H1 (cell line): ENCODE data around the gene FRMD4B. TPM values are rescaled to one million over a fixed set of nuclear protein-coding genes. Genes with fewer than 3 reads are reported as not detected.

ENCODE experiments used
- CTCF ChIA-PET: fragments of 300-600 bp; sonication (Branson Sonifier 250); formaldehyde crosslinking; loops from one replicate; lab custom pipeline; 2021; ENCODE audit not compliant: partially characterized antibody; lab: Charles Lee
- POLR2A ChIA-PET: fragments of 300-600 bp; sonication (Branson Sonifier 250); formaldehyde crosslinking; loops from one replicate; lab custom pipeline; 2021; ENCODE audit warnings: inconsistent platforms; ENCODE audit not compliant: partially characterized antibody; lab: Charles Lee
- DNase-seq, 2 experiments: peaks; one replicate each; pipeline versions ENCODE4 v3.0.0 to v3.0.0-alpha.2; 2010 to 2022; ENCODE audit warnings: low spot score in 2 of 2, low read depth in 1 of 2, mixed read lengths in 1 of 2
- FAIRE-seq: peaks from 2 replicates; lab custom pipeline; 2011; peaks lifted over from hg19 to GRCh38; lab: Jason Lieb, UNC
- H2AFZ ChIP-seq: 2 replicates; pipeline ENCODE4 v1.8.1; 2012; ENCODE audit warnings: low read length, inconsistent platforms
- H2AK5ac ChIP-seq: 2 replicates; pipeline ENCODE4 v1.6.1; 2013; ENCODE audit warnings: low read depth, low read length
- H2BK120ac ChIP-seq: replicated peaks from 2 replicates; pipeline ENCODE3; 2013; ENCODE audit warnings: low read depth, low read length, inconsistent platforms
- H2BK12ac ChIP-seq: 2 replicates; pipeline ENCODE4 v1.6.1; 2013; ENCODE audit warnings: low read depth, low read length
- H2BK15ac ChIP-seq: 2 replicates; pipeline ENCODE4 v1.6.1; 2013; ENCODE audit warnings: low read length
- H2BK20ac ChIP-seq: 2 replicates; pipeline ENCODE4 v1.6.1; 2013; ENCODE audit warnings: low read length
- H2BK5ac ChIP-seq: 2 replicates; pipeline ENCODE4 v1.6.1; 2013; ENCODE audit warnings: low read depth, low read length
- H3K14ac ChIP-seq: 2 replicates; pipeline ENCODE4 v1.6.1; 2013; ENCODE audit warnings: inconsistent platforms; ENCODE audit not compliant: insufficient read length
- H3K18ac ChIP-seq: 2 replicates; pipeline ENCODE4 v1.6.1; 2013; ENCODE audit warnings: low read length; ENCODE audit errors: extremely low read depth
- H3K23ac ChIP-seq: 2 replicates; pipeline ENCODE4 v1.6.1; 2013; ENCODE audit warnings: inconsistent platforms; ENCODE audit not compliant: insufficient read length
- H3K23me2 ChIP-seq: 2 replicates; pipeline ENCODE4 v1.6.1; 2013; ENCODE audit warnings: low read depth, low read length
- H3K27ac ChIP-seq: 2 replicates; pipeline ENCODE4 v1.6.1; 2011; ENCODE audit warnings: low read depth, low read length, inconsistent platforms
- H3K27me3 ChIP-seq, 4 experiments: replicated peaks in 1 of 4; 1 replicate in 1 of 4; 2 replicates in 3 of 4; pipeline versions ENCODE4 v1.6.1 to v1.8.1; 2011 to 2013; ENCODE audit warnings: low read length in 3 of 4, mild to moderate bottlenecking in 3 of 4, inconsistent platforms in 2 of 4, mixed read lengths in 2 of 4, moderate library complexity in 1 of 4; ENCODE audit not compliant: control insufficient read depth in 3 of 4, insufficient read depth in 3 of 4; ENCODE audit errors: extremely low read depth in 1 of 4
- H3K36me3 ChIP-seq, 4 experiments: 2 replicates each; pipeline versions ENCODE4 v1.6.1 to v1.8.1; 2011 to 2013; ENCODE audit warnings: mild to moderate bottlenecking in 4 of 4, low read length in 3 of 4, moderate library complexity in 2 of 4, control low read depth in 1 of 4, inconsistent platforms in 1 of 4; ENCODE audit not compliant: insufficient read depth in 4 of 4, control insufficient read depth in 2 of 4
- H3K4ac ChIP-seq: replicated peaks from 2 replicates; pipeline ENCODE3; 2013; ENCODE audit warnings: low read length, low read depth, mixed read lengths, inconsistent platforms; ENCODE audit not compliant: insufficient read length
- H3K4me1 ChIP-seq, 4 experiments: replicated peaks in 1 of 4; 1 replicate in 1 of 4; 2 replicates in 3 of 4; pipeline versions ENCODE4 v1.6.1 to v1.8.1; 2011 to 2013; ENCODE audit warnings: low read length in 3 of 4, inconsistent platforms in 2 of 4, mixed read lengths in 1 of 4; ENCODE audit not compliant: insufficient read depth in 4 of 4, control insufficient read depth in 3 of 4
- H3K4me2 ChIP-seq, 2 experiments: 2 replicates each; pipeline versions ENCODE4 v1.6.1 to v1.8.1; 2011 to 2013; ENCODE audit warnings: low read depth in 2 of 2, low read length in 2 of 2, control low read depth in 1 of 2, inconsistent platforms in 1 of 2, mild to moderate bottlenecking in 1 of 2; ENCODE audit not compliant: insufficient read depth in 1 of 2
- H3K4me3 ChIP-seq, 4 experiments: fragments of 200-600, 300-600 bp in 1 of 4; sonication (generic), shearing (Covaris generic), sonication (Bioruptor Twin) in 1 of 4; 2 replicates each; pipeline versions ENCODE4 v1.5.1 to v1.8.1; 2011 to 2016; ENCODE audit warnings: low read length in 4 of 4, low read depth in 3 of 4, control low read depth in 2 of 4, inconsistent platforms in 2 of 4, mild to moderate bottlenecking in 2 of 4, mixed read lengths in 1 of 4, moderate library complexity in 1 of 4; ENCODE audit not compliant: insufficient read depth in 2 of 4; ENCODE audit errors: extremely low read depth in 1 of 4
- H3K56ac ChIP-seq: replicated peaks from 2 replicates; pipeline ENCODE3; 2013; ENCODE audit warnings: low read depth, mild to moderate bottlenecking, mixed read lengths, low read length, inconsistent platforms; ENCODE audit not compliant: insufficient read length
- H3K79me1 ChIP-seq: 2 replicates; pipeline ENCODE4 v1.6.1; 2013; ENCODE audit warnings: low read depth, low read length, control low read depth
- H3K79me2 ChIP-seq, 2 experiments: 2 replicates each; pipeline versions ENCODE4 v1.6.1 to v1.8.1; 2012 to 2013; ENCODE audit warnings: low read length in 2 of 2, mild to moderate bottlenecking in 2 of 2, inconsistent platforms in 1 of 2; ENCODE audit not compliant: insufficient read depth in 2 of 2, control insufficient read depth in 1 of 2
- H3K9ac ChIP-seq, 4 experiments: replicated peaks in 1 of 4; 1 replicate in 1 of 4; 2 replicates in 3 of 4; pipeline versions ENCODE4 v1.6.1 to v1.8.1; 2011 to 2013; ENCODE audit warnings: low read depth in 3 of 4, low read length in 3 of 4, control low read depth in 2 of 4, mild to moderate bottlenecking in 2 of 4, moderate library complexity in 2 of 4, inconsistent platforms in 1 of 4; ENCODE audit errors: extremely low read depth in 1 of 4
- H3K9me3 ChIP-seq, 2 experiments: 2 replicates each; pipeline versions ENCODE4 v1.6.1 to v1.8.1; 2012 to 2013; ENCODE audit warnings: mild to moderate bottlenecking in 2 of 2, moderate library complexity in 2 of 2, control low read depth in 1 of 2, inconsistent platforms in 1 of 2, low read depth in 1 of 2, low read length in 1 of 2, mixed read lengths in 1 of 2; ENCODE audit not compliant: insufficient read depth in 2 of 2
- H4K20me1 ChIP-seq, 2 experiments: replicated peaks in 1 of 2; 2 replicates each; pipeline versions ENCODE3 to v1.8.1; 2011 to 2013; ENCODE audit warnings: inconsistent platforms in 2 of 2, low read length in 2 of 2, mild to moderate bottlenecking in 1 of 2; ENCODE audit not compliant: insufficient read depth in 2 of 2, control insufficient read depth in 1 of 2
- H4K5ac ChIP-seq: 2 replicates; pipeline ENCODE4 v1.6.1; 2013; ENCODE audit warnings: low read length, low read depth, mixed read lengths, inconsistent platforms; ENCODE audit not compliant: insufficient read length
- H4K8ac ChIP-seq: 2 replicates; pipeline ENCODE4 v1.8.0; 2013; ENCODE audit warnings: mild to moderate bottlenecking, moderate library complexity, low read length, inconsistent platforms; ENCODE audit not compliant: insufficient read depth; ENCODE audit errors: extremely low read depth
- H4K91ac ChIP-seq: replicated peaks from 2 replicates; pipeline ENCODE3; 2013; ENCODE audit warnings: low read length, mixed read lengths, inconsistent platforms; ENCODE audit not compliant: insufficient read length
- BRCA1 ChIP-seq: IDR thresholded peaks from 2 replicates; pipeline ENCODE4 v1.6.1; 2012; ENCODE audit warnings: low read depth, low read length, improper control_type of control experiment
- CHD1 ChIP-seq: IDR thresholded peaks from 2 replicates; pipeline ENCODE4 v1.6.1; 2012; ENCODE audit warnings: low read depth, low read length, improper control_type of control experiment
- CREB1 ChIP-seq: IDR thresholded peaks from 2 replicates; pipeline ENCODE4 v1.6.1; 2012; ENCODE audit warnings: inconsistent platforms
- EP300 ChIP-seq, 2 experiments: IDR thresholded peaks; 1 replicate in 1 of 2; 2 replicates in 1 of 2; pipeline ENCODE4 v1.6.1; 2011 to 2012; ENCODE audit warnings: low read depth in 2 of 2, low read length in 2 of 2, mild to moderate bottlenecking in 2 of 2, borderline replicate concordance in 1 of 2, inconsistent platforms in 1 of 2, moderate library complexity in 1 of 2
- JUN ChIP-seq: IDR thresholded peaks from 2 replicates; pipeline ENCODE4 v1.6.1; 2011; ENCODE audit warnings: low read depth, mild to moderate bottlenecking, improper control_type of control experiment, low read length
- KDM5A ChIP-seq: fragments of 200-600 bp; IDR thresholded peaks from 2 replicates; pipeline ENCODE4 v1.7.1; 2012; ENCODE audit warnings: mild to moderate bottlenecking, low read length, inconsistent platforms, mixed read lengths
- POLR2AphosphoS5 ChIP-seq: IDR thresholded peaks from 2 replicates; pipeline ENCODE4 v1.6.1; 2011; ENCODE audit warnings: low read depth, low read length
- SIX5 ChIP-seq: IDR thresholded peaks from 2 replicates; pipeline ENCODE4 v1.6.1; 2011; ENCODE audit warnings: mild to moderate bottlenecking, low read depth, low read length
- TAF1 ChIP-seq: IDR thresholded peaks from 2 replicates; pipeline ENCODE4 v1.6.1; 2011; ENCODE audit warnings: mild to moderate bottlenecking, low read depth, low read length
- TAF7 ChIP-seq: optimal IDR thresholded peaks from 2 replicates; pipeline ENCODE3; 2011; ENCODE audit warnings: low read depth, mild to moderate bottlenecking, inconsistent platforms, low read length, moderate library complexity, borderline replicate concordance
- TBP ChIP-seq: IDR thresholded peaks from 2 replicates; pipeline ENCODE4 v1.6.1; 2011; ENCODE audit warnings: low read depth, low read length, improper control_type of control experiment
- TEAD4 ChIP-seq: IDR thresholded peaks from 2 replicates; pipeline ENCODE4 v1.6.1; 2012; ENCODE audit warnings: low read depth, low read length, inconsistent platforms, mixed read lengths
- USF2 ChIP-seq: IDR thresholded peaks from 2 replicates; pipeline ENCODE4 v1.6.1; 2011; ENCODE audit warnings: low read length, improper control_type of control experiment
- WGBS, 2 experiments: shearing (Covaris generic) in 1 of 2; methylation state at CpG; one replicate each; pipeline versions ENCODE4 v1.1.6 to v1.1.7; 2013 to 2015; ENCODE audit warnings: low lambda C conversion rate in 2 of 2, mixed read lengths in 2 of 2, inconsistent platforms in 1 of 2, low coverage in 1 of 2, missing lambda C conversion rate in 1 of 2; ENCODE audit not compliant: insufficient replicate concordance in 2 of 2, insufficient coverage in 1 of 2, insufficient read length in 1 of 2; ENCODE audit errors: extremely low coverage in 1 of 2, missing lambda C conversion rate in 1 of 2; 5-methylcytosine and 5-hydroxymethylcytosine counted together
- polyA plus RNA-seq, 7 experiments: library from polyadenylated mRNA; depleted of rRNA in 3 of 7; stranded (reverse) in 5 of 7; unstranded in 2 of 7; fragments of >200 nt in 5 of 7; fragments of 200-250 nt in 2 of 7; gene quantifications; 1 replicate in 5 of 7; 2 replicates in 1 of 7; 4 replicates in 1 of 7; pipeline versions ENCODE4 v1.2.1 to v1.2.3, GENCODE V29; 2011 to 2013; ENCODE audit warnings: missing spikeins in 2 of 7, mixed read lengths in 2 of 7
- total RNA-seq: library from RNA; stranded (reverse); fragmentation: NEBNext Ultra II Directional; extraction: Animal tissue kit (Norgen Biotek cat#: 25700); gene quantifications from 2 replicates; pipeline ENCODE4 v1.2.1, GENCODE V29; 2021

Gene FRMD4B
- total and polyA plus RNA-seq, 2 of the 8 experiments (the other 6 are each of a cell fraction or from before 2014, with no cell fraction given): 2.7 to 7.2 TPM

GRCh38 chr3:69318410-69318809, 67.5 kb downstream of the FRMD4B start:
- Histone ChIP-seq H3K23me2 (no peaks in the 10 kb centered on the region), H4K20me1 (no peaks in the 10 kb centered on the region), H3K36me3 (no peaks in the 10 kb centered on the region), H3K4me3 (no peak overlapping the region), H2AK5ac (no peak overlapping the region), H3K4ac (no peak overlapping the region), H2BK15ac (no peak overlapping the region), H2BK20ac (no peak overlapping the region), H3K23ac (no peak overlapping the region), H4K8ac (no peak overlapping the region), H4K5ac (no peak overlapping the region), H3K4me2 (no peak overlapping the region), H3K9ac (no peak overlapping the region), H3K79me2 (no peaks in the 10 kb centered on the region), H2BK12ac (no peak overlapping the region), H4K91ac (no peak overlapping the region), H3K79me1 (no peaks in the 10 kb centered on the region), H3K9me3 (no peaks in the 10 kb centered on the region), H3K56ac (no peak overlapping the region), H2BK5ac (no peak overlapping the region), H2BK120ac (no peak overlapping the region), H3K4me1 (peaks cover 0 to 4% (median 0%) of the 10 kb centered on the region in 4 experiments; a peak in 1 of 7 replicates), H3K27ac (no peak overlapping the region), H3K14ac (no peak overlapping the region), H3K18ac (no peak overlapping the region), H3K27me3 (no peaks in the 10 kb centered on the region; a peak in 1 of 7 replicates), H2AFZ (no peak overlapping the region)
- no peak for FAIRE-seq
- TF ChIP-seq CHD1 (no peak), TAF7 (no peak), TAF1 (no peak), JUN (no peak), USF2 (no peak), CREB1 (no peak), SIX5 (no peak), POLR2AphosphoS5 (no peak), KDM5A (no peak), EP300 (IDR thresholded peaks at IDR 0.05; ENCODE audit: borderline replicate concordance in 1 of 2, low read depth in 2 of 2, low read length in 2 of 2) (no peak), BRCA1 (no peak), TBP (no peak), TEAD4 (no peak)
- ChIA-PET CTCF (interaction anchor here (1.0 to 8.9 kb wide), 9 partner anchors 7 to 354 kb away, joined by 3 to 95 read pairs (median 9); no protein-coding TSS in a partner anchor), POLR2A (no interaction called here)
- 94% methylated on average over 5 of the region's 5 CpGs; no CpG with 5 or more reads in 1 of the 2 experiments for WGBS, 2 experiments
- DNase-seq: no peak
